Nephron progenitor cell (in vitro differentiated cells): ENCODE measurements around the gene CCDC38.

ENCODE experiments used
- DNase-seq: peaks from one replicate; pipeline ENCODE4 v3.0.0; 2021
- H3K27ac Mint-ChIP-seq: 2 replicates; pipeline ENCODE4 v1.8.0; 2021; ENCODE audit warnings: mild to moderate bottlenecking, moderate library complexity, mixed read lengths
- H3K27me3 Mint-ChIP-seq: 2 replicates; pipeline ENCODE4 v1.8.0; 2021; ENCODE audit warnings: mild to moderate bottlenecking, low read depth, mixed read lengths; ENCODE audit not compliant: poor library complexity
- H3K36me3 Mint-ChIP-seq: 2 replicates; pipeline ENCODE4 v1.8.0; 2021; ENCODE audit warnings: low read depth, mixed read lengths
- H3K4me1 Mint-ChIP-seq: 2 replicates; pipeline ENCODE4 v1.8.0; 2021; ENCODE audit warnings: mixed read lengths
- H3K4me3 Mint-ChIP-seq: 2 replicates; pipeline ENCODE4 v1.8.0; 2021; ENCODE audit warnings: mild to moderate bottlenecking, moderate library complexity, mixed read lengths
- H3K9me3 Mint-ChIP-seq: 2 replicates; pipeline ENCODE4 v1.8.0; 2021; ENCODE audit warnings: mild to moderate bottlenecking, moderate library complexity, mixed read lengths
- CTCF ChIP-seq: fragments of 200-600 bp; sonication (generic); IDR thresholded peaks from 2 replicates; pipeline ENCODE4 v1.5.0; 2021; ENCODE audit warnings: antibody characterized with exemption

Gene CCDC38

GRCh38 chr12:95984682-95985081, 42.3 kb upstream of the CCDC38 start:
- no peak for DNase-seq
- no peak for TF ChIP-seq CTCF
- Mint-ChIP-seq H3K27ac (no peak overlapping the region), H3K4me3 (no peak overlapping the region), H3K36me3 (no peaks in the 10 kb centered on the region), H3K4me1 (no peaks in the 10 kb centered on the region), H3K9me3 (no peaks in the 10 kb centered on the region), H3K27me3 (peaks cover 9% of the 10 kb centered on the region)

GRCh38 chr12:95982602-95983001, 40.2 kb upstream of the CCDC38 start:
- TF ChIP-seq CTCF = no peak
- H3K27ac Mint-ChIP-seq = no peak overlapping the region
- H3K36me3 Mint-ChIP-seq = no peaks in the 10 kb centered on the region
- no peak for DNase-seq
- H3K27me3 Mint-ChIP-seq = peaks cover 3% of the 10 kb centered on the region
- no peaks in the 10 kb centered on the region for H3K4me1 Mint-ChIP-seq
- H3K9me3 Mint-ChIP-seq = no peaks in the 10 kb centered on the region
- H3K4me3 Mint-ChIP-seq = no peak overlapping the region

GRCh38 chr12:95980437-95980836, 38.0 kb upstream of the CCDC38 start:
- Mint-ChIP-seq H3K4me3 (no peak overlapping the region), H3K4me1 (no peaks in the 10 kb centered on the region), H3K27ac (no peak overlapping the region), H3K27me3 (peaks cover 3% of the 10 kb centered on the region), H3K36me3 (no peaks in the 10 kb centered on the region), H3K9me3 (no peaks in the 10 kb centered on the region)
- no peak for TF ChIP-seq CTCF
- DNase-seq = no peak

GRCh38 chr12:95978774-95979173, 36.4 kb upstream of the CCDC38 start:
- H3K27me3 Mint-ChIP-seq = peaks cover 3% of the 10 kb centered on the region
- no peak overlapping the region for H3K27ac Mint-ChIP-seq
- no peaks in the 10 kb centered on the region for H3K36me3 Mint-ChIP-seq
- no peak for TF ChIP-seq CTCF
- no peak for DNase-seq
- H3K4me1 Mint-ChIP-seq = peaks cover 8% of the 10 kb centered on the region
- H3K9me3 Mint-ChIP-seq = no peaks in the 10 kb centered on the region
- H3K4me3 Mint-ChIP-seq = no peak overlapping the region

- H3K4me3 Mint-ChIP-seq = no peak overlapping the region
- no peak overlapping the region for H3K27ac Mint-ChIP-seq
- DNase-seq = no peak
- H3K36me3 Mint-ChIP-seq = no peaks in the 10 kb centered on the region
- H3K27me3 Mint-ChIP-seq = peaks cover 3% of the 10 kb centered on the region
- TF ChIP-seq CTCF = no peak
- peaks cover 12% of the 10 kb centered on the region for H3K4me1 Mint-ChIP-seq
- no peaks in the 10 kb centered on the region for H3K9me3 Mint-ChIP-seq
These were observed 35.9 kb upstream of the CCDC38 start for GRCh38 chr12:95978351-95978750.

- Mint-ChIP-seq H3K4me1 (peaks cover 17% of the 10 kb centered on the region), H3K27ac (no peak overlapping the region), H3K4me3 (no peak overlapping the region), H3K36me3 (no peaks in the 10 kb centered on the region), H3K9me3 (no peaks in the 10 kb centered on the region), H3K27me3 (peaks cover 3% of the 10 kb centered on the region)
- TF ChIP-seq CTCF = no peak
- DNase-seq = no peak
These were observed 35.4 kb upstream of the CCDC38 start for GRCh38 chr12:95977764-95978305.
